ENCODE measurements around the gene IL27RA.

The IL27RA gene

DNA sequence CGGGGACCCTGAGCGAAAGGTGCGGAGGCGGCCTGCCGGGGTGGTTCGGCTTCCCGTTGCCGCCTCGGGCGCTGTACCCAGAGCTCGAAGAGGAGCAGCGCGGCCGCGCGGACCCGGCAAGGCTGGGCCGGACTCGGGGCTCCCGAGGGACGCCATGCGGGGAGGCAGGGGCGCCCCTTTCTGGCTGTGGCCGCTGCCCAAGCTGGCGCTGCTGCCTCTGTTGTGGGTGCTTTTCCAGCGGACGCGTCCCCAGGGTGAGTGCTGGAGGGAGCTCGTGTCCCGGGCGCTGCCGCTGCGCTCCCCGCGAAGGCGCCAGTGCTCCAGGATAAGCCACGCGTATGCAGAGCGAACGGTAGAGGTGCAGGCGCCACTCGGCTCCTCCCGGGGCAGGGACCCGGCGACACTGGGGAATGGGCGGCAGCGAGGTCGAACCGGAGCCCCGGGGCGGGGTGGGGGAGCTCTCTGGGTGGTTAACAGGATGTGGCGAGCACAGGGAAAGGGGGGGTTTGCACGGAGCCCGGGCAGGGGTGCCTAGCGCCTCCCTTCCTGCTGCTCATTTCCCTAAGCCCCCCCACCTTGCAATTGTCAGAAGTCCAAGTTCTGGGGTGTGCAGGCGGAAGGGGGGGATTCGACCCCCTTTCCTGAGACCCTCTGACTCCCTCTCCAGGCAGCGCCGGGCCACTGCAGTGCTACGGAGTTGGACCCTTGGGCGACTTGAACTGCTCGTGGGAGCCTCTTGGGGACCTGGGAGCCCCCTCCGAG, at the start of gene IL27RA:
Gene IL27RA, plus strand, starts transcription at position 44 of the 762 bp plus-strand sequence. Its CDS starts 111 bp downstream, at position 155.
- peak; percentile 74 for DNase-seq

DNA sequence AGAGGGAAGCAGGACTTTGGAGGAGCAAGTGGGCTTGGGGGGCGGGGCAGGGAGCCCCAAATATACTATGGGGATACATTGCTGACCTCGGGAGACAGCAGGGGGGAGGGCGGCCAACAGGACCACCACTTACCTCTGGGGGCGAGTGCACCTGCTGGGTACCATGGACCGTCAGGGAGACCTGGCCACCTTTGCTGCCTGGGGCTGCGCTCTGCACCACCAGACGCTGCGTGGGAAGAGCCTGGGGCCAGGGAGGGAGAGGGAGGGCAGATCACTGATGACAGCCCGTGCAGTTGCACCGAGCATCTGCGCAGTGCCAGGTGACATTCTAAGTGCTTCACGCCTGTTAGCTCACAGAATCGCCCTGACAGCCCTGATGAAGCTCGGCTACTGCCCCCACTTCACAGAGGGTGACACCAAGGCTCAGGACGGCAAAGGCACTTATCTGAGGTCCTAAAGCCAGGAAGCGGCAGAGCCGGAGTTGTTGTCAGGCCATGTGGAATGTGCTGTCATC, 49.5 kb upstream of the IL27RA start:
- no peak for DNase-seq

DNA sequence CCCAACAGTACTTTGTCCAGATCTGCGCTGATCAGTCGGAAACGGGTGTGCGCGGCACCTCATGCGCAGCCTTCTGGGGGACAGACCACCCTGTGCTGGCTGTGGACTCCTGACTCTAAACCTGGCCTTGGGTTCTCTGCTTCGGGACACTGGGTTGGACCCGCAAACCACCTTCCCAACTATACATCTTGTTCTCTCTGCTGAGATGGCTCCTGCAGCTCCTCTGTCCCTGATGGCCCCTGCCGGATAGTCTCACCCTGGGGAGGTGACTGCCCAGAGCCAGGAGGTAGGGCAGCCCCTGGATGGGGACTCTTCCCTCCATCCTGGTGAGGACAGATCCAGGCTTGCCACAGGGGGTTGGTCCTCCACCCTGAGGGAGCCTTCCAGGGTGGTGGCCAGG, 48.8 kb upstream of the IL27RA start:
- no peak for DNase-seq

DNA sequence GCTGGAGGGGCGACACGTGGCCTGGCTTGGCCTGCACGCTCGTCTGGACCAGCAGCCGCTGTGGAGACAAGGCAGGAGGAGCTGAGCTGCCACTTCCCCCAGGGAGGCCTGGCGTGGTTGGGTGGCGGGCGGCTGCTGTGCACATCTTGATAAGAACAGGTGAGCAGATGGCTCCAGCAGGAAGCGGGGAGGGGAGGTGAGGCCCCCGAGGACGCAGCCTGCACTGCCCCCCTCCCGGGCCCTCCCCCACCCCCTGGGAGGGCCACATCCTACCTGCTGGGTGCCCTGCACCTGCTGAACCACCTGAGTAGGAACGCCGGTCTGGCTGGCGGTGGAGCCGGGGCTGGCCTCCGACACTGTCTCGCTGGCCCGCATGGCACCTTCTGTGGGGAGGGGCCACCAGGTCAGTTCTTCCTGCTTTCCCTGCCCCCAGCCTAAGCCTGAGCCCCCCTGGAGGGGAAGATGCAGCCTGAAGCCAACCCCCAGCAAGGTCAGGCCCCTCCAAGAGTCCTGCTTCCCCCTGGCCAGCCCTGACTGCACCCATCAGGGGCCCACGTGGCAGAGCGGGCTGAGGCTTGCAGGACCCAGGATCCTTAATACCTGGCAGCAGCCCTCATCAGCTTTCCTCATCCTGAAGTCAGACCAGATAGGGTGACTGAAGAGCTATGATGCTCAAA, 48.2 kb upstream of the IL27RA start:
- DNase-seq: no peak

DNA sequence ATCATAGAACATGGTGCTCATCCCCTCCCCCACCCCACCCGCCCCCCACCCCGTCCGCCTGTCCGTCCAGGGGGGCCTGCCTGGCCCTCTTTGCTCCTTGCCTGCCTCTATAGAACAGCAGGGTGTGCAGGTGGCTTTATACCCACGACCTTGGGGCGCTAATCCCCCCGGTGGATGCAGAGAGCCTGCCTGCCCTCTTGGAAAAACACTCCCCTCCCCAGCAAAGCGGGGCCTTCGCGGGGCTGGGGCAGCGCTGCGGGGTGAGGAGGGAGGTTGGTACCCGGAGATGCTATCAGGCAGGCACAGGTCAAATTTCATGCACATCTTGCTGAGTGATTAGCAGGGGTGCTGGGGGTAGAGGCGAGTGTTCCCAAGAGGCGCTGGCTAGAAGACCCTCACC, 47.4 kb upstream of the IL27RA start:
- no peak for DNase-seq

DNA sequence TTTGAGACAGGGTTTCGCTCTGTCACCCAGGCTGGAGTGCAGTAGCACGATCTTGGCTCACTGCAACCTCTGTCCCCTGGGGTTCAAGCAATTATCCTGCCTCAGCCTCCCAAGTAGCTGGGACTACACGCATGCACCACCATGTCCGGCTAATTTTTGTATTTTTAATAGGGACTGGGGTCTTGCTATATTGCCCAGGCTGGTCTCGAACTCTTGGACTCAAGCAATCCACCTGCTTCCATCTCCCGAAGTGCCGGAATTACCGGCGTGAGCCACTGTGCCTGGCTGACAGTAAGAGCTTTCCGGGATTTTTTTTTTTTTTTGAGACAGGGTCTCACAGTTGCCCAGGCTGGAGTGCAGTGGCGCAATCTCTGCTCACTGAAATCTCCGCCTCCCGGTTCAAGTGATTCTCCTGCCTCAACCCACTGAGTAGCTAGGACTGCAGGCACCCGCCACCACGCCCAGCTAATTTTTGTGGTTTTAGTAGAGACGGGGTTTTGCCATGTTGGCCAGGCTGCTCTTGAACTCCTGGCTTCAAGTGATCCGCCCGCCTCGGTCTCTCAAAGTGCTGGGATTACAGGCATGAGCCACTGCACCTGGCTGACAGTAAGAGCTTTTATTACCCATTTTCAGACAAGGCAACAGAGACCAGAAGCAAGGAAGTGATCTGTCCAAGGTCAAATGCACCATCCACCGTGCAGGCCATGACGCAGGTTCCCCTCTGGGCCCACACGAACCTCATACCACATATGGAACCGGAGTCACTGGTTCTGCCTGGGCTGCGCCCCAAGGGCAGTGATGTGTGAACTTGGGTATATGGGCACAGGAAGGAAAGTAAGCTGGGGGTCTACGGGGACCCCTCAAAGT, 46.5 kb upstream of the IL27RA start:
- DNase-seq: no peak

DNA sequence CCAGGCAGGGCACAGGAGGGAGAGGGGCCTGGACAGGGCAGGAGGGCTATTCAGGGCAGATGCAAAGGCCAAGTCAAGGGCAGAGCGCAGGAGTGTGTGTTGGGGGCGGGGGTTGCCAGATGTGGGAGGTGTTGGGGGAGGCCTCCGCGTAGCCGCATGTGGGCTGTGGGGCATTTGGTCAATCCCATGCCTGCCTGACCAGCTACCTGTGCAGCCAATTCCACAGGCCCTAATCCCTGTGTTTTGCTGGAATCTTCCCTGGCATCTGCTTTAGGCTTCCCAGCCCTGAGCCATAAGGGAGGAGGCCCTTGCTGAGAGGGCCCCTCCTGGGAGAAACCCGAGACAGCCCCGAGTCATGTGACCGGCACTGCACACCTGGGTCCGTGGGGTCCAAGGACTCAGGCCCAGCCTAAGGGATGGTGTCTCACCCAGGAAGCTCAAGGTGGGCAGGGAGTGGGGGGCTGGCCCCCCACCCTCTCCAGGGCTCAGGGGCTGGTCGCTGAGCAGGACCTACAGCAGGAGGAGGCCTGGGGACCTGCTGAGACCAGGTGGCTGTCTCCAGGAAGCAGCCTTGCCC, 45.7 kb upstream of the IL27RA start:
- no peak for DNase-seq

DNA sequence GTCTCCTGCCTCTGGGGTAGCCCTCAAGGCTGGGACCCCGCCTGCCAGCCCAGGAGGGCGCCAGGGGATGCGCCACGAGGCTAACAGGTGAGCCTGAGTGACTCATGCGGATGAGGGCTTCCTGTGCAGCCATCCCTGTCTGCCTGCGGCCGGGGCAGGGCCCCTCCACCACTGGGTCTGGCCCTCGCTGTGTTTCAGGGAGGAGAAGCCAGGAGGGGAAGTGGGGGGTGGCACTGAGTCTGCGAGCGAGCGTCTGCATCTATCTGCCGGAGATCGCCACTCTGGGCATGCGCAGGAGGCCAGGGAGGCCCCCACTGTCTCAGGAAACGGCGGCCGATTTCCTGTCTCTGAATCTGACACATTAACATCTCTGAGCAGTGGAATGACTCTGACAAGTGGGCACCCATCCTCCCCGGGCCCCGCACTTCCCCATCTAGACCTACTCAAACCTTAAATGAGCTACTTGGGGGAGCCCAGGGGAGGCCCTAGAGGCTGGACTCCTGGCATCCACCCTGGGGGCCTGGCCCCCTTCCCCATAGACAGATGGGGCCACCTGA, 45.1 kb upstream of the IL27RA start:
- DNase-seq: peak; percentile 93

DNA sequence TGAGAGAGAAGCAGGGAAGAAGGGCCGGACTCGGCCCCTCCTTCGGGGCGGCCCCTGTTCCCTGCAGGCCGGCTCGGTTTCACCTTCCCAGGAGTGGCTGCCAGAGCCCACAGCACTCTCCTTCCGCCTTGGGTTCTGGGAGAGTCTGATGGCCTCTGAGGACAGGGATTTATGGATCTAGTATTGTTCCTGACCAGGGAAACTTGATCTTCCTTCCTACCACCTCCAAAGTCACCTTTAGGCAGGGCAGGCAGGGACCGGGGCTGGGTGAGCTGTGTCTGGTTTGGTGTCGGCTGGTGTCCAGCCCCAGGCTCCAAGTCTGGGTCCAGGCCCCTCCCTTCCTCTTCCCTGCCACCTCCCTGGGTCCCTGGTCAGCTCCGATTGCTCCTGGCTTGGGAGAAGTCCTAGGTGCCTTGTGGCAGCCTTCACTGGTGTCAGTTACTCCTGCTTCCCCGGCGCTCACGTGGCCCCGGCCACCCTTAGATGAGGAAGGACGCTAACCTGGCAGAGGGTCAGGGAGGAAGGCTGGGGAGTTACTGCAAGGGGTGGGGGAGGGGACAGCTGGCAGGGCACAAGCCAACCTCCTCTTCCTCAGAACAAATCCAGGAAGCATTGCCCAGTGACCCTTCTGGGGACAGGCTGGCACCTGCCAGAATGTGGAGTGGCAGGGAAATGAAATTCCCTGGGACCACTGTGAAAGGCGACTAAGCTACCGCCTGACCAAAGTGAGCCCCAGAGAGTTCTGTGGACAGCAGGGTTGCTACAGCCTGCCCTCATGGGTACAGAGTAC, 44.3 kb upstream of the IL27RA start:
- DNase-seq: peak; percentile 69

DNA sequence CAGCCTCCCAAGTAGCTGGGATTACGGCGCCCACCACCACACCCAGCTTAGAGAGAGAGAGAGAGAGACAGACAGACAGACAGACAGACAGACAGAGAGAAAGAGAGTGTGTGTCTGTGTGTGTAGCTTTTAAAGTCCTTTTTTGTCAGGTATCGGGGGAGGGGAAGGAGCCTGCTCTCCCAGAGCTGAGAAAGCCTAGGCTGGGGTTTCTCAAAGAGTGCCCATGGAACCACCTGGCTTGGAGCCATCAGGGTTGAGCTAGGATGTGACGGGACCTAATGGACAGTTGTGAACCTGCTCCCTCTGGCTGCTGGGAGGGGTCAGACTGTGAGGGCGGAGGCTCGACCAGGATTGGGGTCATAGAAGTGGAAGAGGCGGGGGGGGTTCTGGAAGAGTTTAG, 42.1 kb upstream of the IL27RA start:
- peak; percentile 57 for DNase-seq

DNA sequence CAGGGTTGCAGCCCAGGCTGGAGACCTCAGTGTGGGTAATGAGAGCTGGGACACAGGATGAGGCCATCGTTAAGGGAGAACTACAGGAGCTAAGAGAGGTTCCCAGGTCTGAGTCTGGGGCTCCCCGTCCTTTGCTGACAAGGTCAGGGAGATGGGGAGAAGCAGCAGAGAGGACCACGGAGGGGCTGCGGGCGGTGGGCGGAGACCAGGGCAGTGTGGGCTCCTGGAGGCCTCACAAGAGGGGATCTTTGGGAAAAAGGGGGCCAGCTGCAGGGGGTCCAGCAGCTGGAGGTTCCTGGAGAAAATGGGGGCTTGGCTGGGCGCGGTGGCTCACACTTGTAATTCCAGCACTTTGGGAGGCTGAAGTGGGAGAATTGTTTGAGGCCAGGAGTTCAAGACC, 41.5 kb upstream of the IL27RA start:
- peak; percentile 45 for DNase-seq

DNA sequence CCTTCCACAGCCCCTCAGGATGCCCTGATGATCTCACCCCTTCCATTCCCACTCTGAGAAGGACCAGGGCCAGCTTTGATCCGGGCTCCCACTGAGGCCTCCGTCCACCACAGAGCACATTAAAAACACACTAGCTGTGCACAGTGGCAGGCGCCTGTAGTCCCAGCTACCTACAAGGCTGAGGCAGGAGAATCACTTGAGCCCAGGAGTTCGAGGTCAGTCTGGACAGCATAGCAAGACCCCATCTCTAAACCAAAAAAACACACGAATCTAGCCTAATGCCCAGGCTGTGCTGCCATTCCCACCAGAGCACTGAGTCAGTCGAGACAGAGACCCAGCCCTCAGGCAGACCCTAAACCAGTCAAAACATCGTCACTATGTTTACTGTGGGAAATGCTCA, 39.5 kb upstream of the IL27RA start:
- DNase-seq: no peak

DNA sequence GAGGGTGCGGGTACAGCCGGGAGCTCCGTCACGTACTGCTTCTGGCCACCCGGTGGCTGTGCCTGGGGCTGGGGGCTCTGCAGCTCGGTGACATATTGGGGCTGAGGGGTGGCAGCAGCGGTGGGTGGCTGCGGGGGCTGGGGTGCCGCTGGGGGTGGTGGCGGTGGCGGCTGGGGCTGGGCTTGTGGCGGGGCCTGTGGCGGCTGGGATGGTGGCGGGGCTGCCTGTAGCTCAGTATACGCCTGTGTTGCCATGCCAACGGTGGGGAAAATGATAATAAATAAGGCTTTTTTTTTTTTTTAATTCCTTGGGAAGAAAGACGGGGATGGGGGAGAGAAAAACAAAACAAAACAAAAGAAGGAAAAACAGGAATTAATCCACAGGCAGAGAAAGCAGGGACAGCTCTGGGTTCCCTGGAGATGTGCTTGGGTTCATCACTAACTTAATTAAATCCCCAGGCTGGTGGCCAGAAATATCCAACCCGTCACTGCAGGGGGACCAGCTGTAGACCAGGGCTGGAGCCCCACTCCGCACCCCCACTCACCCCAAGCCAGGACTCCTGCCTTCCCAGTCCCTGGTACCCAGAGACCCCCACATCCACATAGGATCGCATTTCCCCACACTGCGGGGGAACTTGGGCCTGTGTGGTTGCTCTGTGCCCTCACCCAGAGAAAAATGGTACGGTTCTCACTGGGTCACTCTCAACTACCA, 37.8 kb upstream of the IL27RA start:
- peak; percentile 16 for DNase-seq

DNA sequence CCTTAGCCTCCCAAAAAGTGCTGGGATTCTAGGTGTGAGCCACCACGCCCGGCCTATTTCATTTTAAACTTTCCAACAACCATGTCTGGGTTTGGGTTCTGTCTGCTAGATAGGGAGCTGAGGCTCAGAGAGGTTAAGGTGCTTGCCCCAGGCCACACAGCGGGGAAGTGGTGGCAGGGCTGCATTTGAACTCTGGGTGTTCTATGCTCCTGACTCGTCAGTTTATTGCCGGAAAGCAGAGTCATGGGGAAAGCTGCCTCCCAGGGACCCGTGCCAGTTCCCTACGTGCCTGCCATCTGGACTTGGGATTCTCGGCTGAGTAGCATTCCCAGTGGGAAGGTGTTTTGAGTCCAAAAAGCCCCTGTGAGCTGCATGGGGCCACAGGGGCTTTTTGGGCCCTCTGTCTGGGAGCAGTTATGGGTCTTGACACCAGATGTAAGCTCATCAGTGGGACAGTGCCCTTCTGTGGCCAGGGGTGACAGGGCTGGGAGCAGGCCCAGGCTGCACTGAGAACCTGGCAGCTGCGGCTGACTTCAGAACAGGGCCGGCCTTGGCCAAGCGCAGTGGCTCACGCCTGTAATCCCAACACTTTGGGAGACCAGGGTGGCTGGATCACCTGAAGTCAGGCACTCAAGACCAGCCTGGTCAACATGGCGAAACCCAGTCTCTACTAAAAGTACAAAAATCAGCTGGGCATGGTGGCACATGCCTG, 36.4 kb upstream of the IL27RA start:
- no peak for DNase-seq

DNA sequence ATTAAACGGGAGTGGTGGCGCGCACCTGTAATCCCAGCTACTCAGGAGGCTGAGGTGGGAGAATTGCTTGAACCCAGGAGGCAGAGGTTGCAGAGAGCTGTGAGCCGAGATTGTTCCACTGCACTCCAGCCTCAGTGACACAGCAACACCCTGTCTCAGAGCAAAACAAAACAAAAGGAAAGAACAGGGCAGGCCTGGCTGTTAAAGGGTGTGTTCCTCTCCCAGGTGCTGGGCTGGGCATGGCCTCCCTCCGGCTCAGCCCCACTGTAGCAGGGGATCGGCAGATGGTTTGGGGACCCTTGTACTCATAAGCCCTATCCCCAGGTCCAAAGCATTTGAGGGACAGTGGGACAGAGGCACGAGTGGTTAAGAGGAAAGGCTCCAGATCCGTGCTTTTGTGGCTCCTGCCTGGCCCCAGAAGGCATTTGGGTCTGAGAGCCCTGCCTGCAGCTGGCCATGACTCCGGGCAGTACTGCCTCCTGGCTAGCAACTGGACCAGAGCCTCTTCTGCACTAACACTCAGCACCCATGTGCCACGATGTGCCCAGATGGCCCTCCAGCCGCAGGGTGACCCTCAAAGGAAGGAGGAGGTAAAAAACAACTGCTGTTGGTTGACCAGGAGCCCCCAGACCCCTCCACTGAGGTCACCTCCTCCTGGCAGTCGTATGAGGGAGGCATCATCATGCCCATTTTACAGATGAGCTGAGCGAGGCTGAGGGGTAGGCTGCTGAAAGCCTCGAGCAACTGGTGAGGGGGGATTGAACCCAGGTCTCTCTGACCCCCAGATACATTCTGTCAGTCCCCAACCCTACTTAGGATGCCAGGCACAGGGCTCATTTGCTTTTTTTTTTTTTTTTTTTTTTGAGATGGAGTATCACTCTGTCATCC, 35.4 kb upstream of the IL27RA start:
- DNase-seq: peak; percentile 37

DNA sequence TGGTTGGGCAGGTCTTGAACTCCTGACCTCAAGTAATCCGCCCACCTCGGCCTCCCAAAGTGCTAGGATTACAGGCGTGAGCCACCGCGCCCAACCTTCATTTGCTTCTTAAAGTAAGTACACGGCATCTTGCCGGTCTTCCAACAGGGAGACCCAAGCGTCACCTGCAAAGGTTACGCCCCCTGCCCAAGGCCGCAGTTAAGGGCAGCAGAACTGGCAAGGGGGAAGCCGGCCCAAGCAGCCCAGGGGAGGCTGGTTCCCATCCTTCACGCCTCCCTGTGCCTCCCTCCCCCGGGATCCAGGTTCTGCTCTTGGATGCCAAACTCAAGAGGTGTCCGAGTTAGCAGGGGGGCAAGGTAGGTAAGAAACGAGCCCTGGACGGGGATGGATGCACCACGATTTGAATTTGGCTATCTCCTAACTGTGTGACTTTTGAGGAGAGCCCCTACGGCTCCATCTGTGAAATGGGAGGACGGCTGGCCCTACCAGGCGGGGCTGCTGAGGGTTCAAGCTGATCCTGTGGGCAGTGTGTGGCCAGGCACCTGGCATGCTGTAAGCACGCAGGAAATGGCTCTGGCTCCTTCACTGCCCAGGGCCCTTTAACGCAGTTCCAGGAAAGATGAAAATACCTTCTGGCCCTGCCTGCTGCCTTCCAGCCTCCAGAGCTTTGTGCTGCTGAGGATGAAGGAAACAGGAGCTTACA, 34.5 kb upstream of the IL27RA start:
- peak; percentile 35 for DNase-seq

DNA sequence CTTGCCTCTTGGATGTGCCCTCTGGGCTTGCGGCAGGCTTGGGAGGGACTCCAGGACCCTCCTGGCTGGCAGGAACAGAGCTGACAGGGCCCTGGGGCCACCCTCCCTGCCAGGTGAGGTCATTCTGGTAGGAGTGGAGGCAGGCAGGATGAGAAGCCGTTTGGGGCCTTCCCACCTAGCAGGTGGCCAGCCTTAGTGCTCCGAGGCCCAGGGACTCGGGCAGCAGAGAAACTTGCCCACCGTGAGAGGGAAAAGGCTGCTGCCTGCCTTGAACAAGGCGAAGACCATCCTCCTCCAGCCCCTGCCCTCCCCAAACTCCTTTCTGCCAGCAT, 34.0 kb upstream of the IL27RA start:
- DNase-seq: peak; percentile 56

DNA sequence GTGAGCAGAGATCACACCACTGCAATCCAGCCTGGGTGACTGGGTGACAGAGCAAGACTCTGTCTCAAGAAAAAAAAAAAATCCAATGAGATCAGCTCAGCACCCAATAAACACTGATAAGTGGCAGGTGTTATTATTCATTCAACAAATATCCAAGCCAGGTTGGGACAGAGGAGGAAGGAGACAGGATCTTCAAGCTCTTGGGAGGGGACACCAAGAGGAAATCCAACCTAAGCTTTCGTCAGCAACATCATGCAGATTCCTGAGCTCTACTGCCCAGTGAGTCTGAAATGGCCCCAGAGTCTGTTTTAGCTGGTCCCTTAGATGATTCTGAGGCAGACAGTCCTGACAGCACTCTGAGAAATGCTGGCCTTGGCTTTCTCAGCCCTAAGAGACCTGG, 33.1 kb upstream of the IL27RA start:
- DNase-seq: no peak

DNA sequence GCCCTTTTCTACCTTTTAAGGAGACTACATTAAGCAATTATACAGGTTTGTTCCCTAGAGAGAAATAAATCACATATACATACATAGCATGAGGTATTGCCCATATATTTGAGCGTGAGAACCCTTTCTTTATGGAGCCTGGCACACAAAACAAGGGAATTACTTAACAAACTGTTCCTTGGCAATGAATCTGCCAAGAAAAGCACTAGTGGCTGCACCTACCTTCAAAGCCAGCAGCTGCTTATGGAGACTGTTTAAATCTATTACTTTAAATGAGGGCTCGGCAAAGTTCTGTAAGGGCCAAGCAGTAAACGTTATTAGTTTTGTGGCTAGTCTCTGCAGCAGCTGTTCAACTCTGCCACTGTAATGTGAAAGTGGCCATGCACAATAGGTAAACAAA, 32.5 kb upstream of the IL27RA start:
- DNase-seq: no peak
